Gastroesophageal sphincter (tissue), 3 donors: ENCODE data around the gene UNC5A.

Experiments used
- POLR2A ChIP-seq, 2 donors: fragments of 450-650 bp; IDR thresholded peaks; one replicate each; pipeline ENCODE4 v1.6.1; 2017; ENCODE audit warnings: antibody characterized with exemption in 2 of 2, mild to moderate bottlenecking in 2 of 2, moderate library complexity in 1 of 2
- POLR2AphosphoS5 ChIP-seq: sonication (generic); formaldehyde crosslinking; IDR thresholded peaks from one replicate; pipeline ENCODE4 v1.6.1; 2017; ENCODE audit warnings: antibody characterized with exemption
- TF ChIP-seq, protein P1 (sequence below), 4 experiments: fragments of 200-600 bp in 2 of 4; fragments of 450-650 bp in 2 of 4; sonication (generic) in 1 of 4; IDR thresholded peaks; one replicate each; pipeline ENCODE4 v1.5.1; 2017 to 2019; ENCODE audit warnings: antibody characterized with exemption in 4 of 4, mild to moderate bottlenecking in 2 of 4, moderate library complexity in 2 of 4

DNA sequence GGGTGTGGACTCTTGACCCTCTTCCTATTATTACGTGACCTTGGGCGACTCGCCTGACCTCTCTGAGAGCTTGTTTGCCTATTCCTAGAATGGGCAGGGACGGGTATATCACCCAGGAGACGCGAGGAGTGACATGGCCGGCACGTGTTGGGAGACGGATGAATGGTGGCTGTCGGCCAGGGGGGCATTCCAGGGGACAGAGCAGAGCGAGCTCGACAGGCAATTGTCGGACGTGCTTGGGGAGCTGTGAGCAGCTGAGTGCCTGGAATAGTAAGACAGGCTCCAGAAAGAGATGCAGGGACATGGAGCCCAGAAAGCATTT is 29.3 kb upstream of the UNC5A start:
- TF ChIP-seq, protein P1, sequence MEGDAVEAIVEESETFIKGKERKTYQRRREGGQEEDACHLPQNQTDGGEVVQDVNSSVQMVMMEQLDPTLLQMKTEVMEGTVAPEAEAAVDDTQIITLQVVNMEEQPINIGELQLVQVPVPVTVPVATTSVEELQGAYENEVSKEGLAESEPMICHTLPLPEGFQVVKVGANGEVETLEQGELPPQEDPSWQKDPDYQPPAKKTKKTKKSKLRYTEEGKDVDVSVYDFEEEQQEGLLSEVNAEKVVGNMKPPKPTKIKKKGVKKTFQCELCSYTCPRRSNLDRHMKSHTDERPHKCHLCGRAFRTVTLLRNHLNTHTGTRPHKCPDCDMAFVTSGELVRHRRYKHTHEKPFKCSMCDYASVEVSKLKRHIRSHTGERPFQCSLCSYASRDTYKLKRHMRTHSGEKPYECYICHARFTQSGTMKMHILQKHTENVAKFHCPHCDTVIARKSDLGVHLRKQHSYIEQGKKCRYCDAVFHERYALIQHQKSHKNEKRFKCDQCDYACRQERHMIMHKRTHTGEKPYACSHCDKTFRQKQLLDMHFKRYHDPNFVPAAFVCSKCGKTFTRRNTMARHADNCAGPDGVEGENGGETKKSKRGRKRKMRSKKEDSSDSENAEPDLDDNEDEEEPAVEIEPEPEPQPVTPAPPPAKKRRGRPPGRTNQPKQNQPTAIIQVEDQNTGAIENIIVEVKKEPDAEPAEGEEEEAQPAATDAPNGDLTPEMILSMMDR (IDR thresholded peaks at IDR 0.05), result no peak
- TF ChIP-seq POLR2A (IDR thresholded peaks at IDR 0.05), result no peak
- no peak for TF ChIP-seq POLR2AphosphoS5
